Gastrocnemius medialis (tissue), 4 donors: Measurements from ENCODE around the gene PRRG4. TPM values are rescaled to one million over a fixed set of nuclear protein-coding genes. Genes with fewer than 3 reads are reported as not detected.

Experiments
- ATAC-seq, 2 donors: fragments of 150-250 bp; one replicate each; pipeline ENCODE4 v1.9.1; 2016
- DNase-seq, 2 donors: peaks; one replicate each; pipeline ENCODE4 v3.0.0-alpha.2; 2019
- H3K27ac ChIP-seq, 4 donors: fragments of 200-600 bp; sonication (generic); 1 replicate in 1 of 4; 2 replicates in 3 of 4; pipeline ENCODE4 v1.5.1; 2016 to 2018; ENCODE audit warnings: mild to moderate bottlenecking in 2 of 4, moderate library complexity in 1 of 4
- H3K27me3 ChIP-seq, 3 donors: fragments of 200-600 bp; sonication (generic) in 2 of 3; 1 replicate in 1 of 3; 2 replicates in 2 of 3; pipeline versions ENCODE4 v1.5.1 to v1.6.0; 2016 to 2019; ENCODE audit warnings: mild to moderate bottlenecking in 1 of 3, moderate library complexity in 1 of 3
- H3K36me3 ChIP-seq, 2 donors: fragments of 200-600 bp; sonication (generic) in 1 of 2; one replicate each; pipeline ENCODE4 v1.5.1; 2017 to 2018
- H3K4me1 ChIP-seq, 2 donors: fragments of 200-600 bp; sonication (generic) in 1 of 2; one replicate each; pipeline ENCODE4 v1.5.1; 2016 to 2017; ENCODE audit warnings: mild to moderate bottlenecking in 2 of 2
- H3K4me3 ChIP-seq, 4 donors: fragments of 200-600 bp; sonication (generic) in 3 of 4; 1 replicate in 1 of 4; 2 replicates in 3 of 4; pipeline ENCODE4 v1.5.1; 2016 to 2019; ENCODE audit warnings: mild to moderate bottlenecking in 2 of 4
- H3K9me3 ChIP-seq, 3 donors: fragments of 200-600 bp; sonication (generic) in 2 of 3; 1 replicate in 1 of 3; 2 replicates in 2 of 3; pipeline ENCODE4 v1.5.1; 2016 to 2019
- POLR2A ChIP-seq, 2 donors: fragments of 450-650 bp; IDR thresholded peaks; one replicate each; pipeline ENCODE4 v1.6.1; 2017; ENCODE audit warnings: antibody characterized with exemption in 2 of 2, mild to moderate bottlenecking in 2 of 2, moderate library complexity in 2 of 2
- in situ Hi-C, 4 donors: fragments of 200-750 bp; cut with MboI; loops; one replicate each; pipeline versions ENCODE4 v1.15.0 to v1.8.0; 2017; ENCODE audit warnings: low sequenced_read_pairs in 4 of 4
- intact Hi-C: fragments of 100-400 bp; cut with DNase I; formaldehyde crosslinking; loops from one replicate; pipeline ENCODE4 v1.15.1; 2023; ENCODE audit warnings: low total_unique reads
- total RNA-seq, 4 donors: library from RNA; depleted of rRNA; stranded (reverse); fragments of >200 nt; gene quantifications; one replicate each; pipeline versions ENCODE4 v1.1.0 to v1.2.3, GENCODE V29; 2016
- TF ChIP-seq, protein P1 (sequence below), 5 experiments: fragments of 450-650 bp in 3 of 5; fragments of 200-600 bp in 2 of 5; sonication (generic) in 2 of 5; IDR thresholded peaks in 4 of 5; conservative IDR thresholded peaks in 1 of 5; 1 replicate in 4 of 5; 2 replicates in 1 of 5; pipeline ENCODE4 v1.5.1; 2016 to 2019; ENCODE audit warnings: antibody characterized with exemption in 5 of 5, mild to moderate bottlenecking in 3 of 5, moderate library complexity in 3 of 5

Gene PRRG4
- total RNA-seq, 4 donors from 2014 or later = 0.46 to 1.8 (median 0.75) TPM

DNA sequence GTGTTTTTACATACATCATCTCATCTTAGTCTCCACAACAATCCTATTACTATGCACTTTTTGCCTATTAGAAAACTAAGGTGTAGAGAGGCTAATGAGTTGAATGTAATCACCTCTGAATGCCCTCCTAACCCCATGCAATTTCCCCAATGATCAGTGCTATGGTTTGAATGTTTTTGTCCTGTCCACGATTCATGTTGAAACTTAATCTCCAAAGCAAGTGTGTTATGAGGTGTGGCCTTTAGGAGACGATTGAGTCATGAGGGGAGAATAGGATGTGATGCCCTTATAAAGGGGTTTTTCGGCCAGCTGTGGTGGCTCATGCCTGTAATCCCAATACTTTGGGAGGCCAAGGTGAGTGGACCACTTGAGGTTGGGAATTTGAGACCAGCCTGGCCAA is 33.3 kb upstream of the PRRG4 start:
- ATAC-seq = no peak
- intact Hi-C loops = no loop called here
- H3K4me1 ChIP-seq = peaks cover 0 to 3% of the 10 kb centered on the region in 2 donors

DNA sequence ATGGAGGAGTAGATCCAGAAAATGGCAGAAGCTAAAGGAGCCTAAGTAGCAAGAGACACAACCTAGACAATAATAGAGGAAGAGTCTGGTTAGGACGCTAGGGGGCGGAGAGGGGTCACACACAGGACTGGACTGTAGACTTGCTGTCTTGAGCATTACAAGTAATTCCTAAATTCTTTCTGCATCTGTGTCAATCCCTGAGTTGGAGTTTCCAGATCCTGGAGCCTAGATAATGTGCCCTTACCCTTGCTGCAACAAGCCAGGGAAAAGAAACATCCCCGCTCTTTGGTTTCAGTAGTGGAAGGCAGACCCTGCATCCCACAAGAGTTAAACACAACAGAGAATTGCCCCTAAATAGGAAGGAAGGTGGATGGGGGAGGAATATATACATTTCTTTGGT is 20.4 kb upstream of the PRRG4 start:
- H3K4me3 ChIP-seq = no peak overlapping the region
- H3K4me1 ChIP-seq = no peaks in the 10 kb centered on the region
- no peaks in the 10 kb centered on the region for H3K9me3 ChIP-seq
- peak; percentile 8 to 18 for DNase-seq
- H3K36me3 ChIP-seq = no peaks in the 10 kb centered on the region
- ATAC-seq = no peak
- no peaks in the 10 kb centered on the region for H3K27me3 ChIP-seq
- intact Hi-C loops = loop anchor here (1.0 kb wide), 1 partner anchor 84 kb away; no protein-coding TSS in a partner anchor
- in situ Hi-C loops = no loop called here
- no peak overlapping the region for H3K27ac ChIP-seq
- TF ChIP-seq POLR2A (IDR thresholded peaks at IDR 0.05) = no peak
- TF ChIP-seq, protein P1, sequence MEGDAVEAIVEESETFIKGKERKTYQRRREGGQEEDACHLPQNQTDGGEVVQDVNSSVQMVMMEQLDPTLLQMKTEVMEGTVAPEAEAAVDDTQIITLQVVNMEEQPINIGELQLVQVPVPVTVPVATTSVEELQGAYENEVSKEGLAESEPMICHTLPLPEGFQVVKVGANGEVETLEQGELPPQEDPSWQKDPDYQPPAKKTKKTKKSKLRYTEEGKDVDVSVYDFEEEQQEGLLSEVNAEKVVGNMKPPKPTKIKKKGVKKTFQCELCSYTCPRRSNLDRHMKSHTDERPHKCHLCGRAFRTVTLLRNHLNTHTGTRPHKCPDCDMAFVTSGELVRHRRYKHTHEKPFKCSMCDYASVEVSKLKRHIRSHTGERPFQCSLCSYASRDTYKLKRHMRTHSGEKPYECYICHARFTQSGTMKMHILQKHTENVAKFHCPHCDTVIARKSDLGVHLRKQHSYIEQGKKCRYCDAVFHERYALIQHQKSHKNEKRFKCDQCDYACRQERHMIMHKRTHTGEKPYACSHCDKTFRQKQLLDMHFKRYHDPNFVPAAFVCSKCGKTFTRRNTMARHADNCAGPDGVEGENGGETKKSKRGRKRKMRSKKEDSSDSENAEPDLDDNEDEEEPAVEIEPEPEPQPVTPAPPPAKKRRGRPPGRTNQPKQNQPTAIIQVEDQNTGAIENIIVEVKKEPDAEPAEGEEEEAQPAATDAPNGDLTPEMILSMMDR (IDR thresholded peaks at IDR 0.05 in 4 of 5, conservative IDR thresholded peaks at IDR 0.05 in 1 of 5) = peak in 3 of 5 experiments; percentile 32 to 46 (median 40)

More for the DNA sequence above, 33.3 kb upstream of the PRRG4 start:
- in situ Hi-C loops = loop anchor here in 2 of 4 donors (10.0 to 25.0 kb wide), 2 partner anchors 472 to 484 kb away; no protein-coding TSS in a partner anchor
- Histone ChIP-seq H3K9me3 (no peaks in the 10 kb centered on the region), H3K27ac (no peak overlapping the region), H3K36me3 (no peaks in the 10 kb centered on the region), H3K27me3 (no peaks in the 10 kb centered on the region), H3K4me3 (no peak overlapping the region)
- DNase-seq = no peak
- no peak for TF ChIP-seq POLR2A (IDR thresholded peaks at IDR 0.05)
- TF ChIP-seq, protein P1 (IDR thresholded peaks at IDR 0.05 in 4 of 5, conservative IDR thresholded peaks at IDR 0.05 in 1 of 5) = no peak

GRCh38 chr11:32817181-32817851 is 12.4 kb upstream of the PRRG4 start:
- H3K9me3 ChIP-seq = no peaks in the 10 kb centered on the region
- intact Hi-C loops (no loop called here), in situ Hi-C loops (no loop called here)
- no peak overlapping the region for H3K4me3 ChIP-seq
- H3K4me1 ChIP-seq = no peaks in the 10 kb centered on the region
- H3K27me3 ChIP-seq = no peaks in the 10 kb centered on the region
- ATAC-seq (no peak), DNase-seq (no peak)
- TF ChIP-seq, protein P1 (IDR thresholded peaks at IDR 0.05 in 4 of 5, conservative IDR thresholded peaks at IDR 0.05 in 1 of 5) = no peak
- TF ChIP-seq POLR2A (IDR thresholded peaks at IDR 0.05) = no peak
- H3K36me3 ChIP-seq = no peaks in the 10 kb centered on the region
- H3K27ac ChIP-seq = no peak overlapping the region

- no peak for ATAC-seq
- Histone ChIP-seq H3K27me3 (no peaks in the 10 kb centered on the region), H3K4me1 (no peaks in the 10 kb centered on the region), H3K36me3 (no peaks in the 10 kb centered on the region), H3K27ac (no peak overlapping the region), H3K9me3 (no peaks in the 10 kb centered on the region), H3K4me3 (no peak overlapping the region)
- in situ Hi-C loops = no loop called here
- no peak for TF ChIP-seq POLR2A (IDR thresholded peaks at IDR 0.05)
- TF ChIP-seq, protein P1 (IDR thresholded peaks at IDR 0.05 in 4 of 5, conservative IDR thresholded peaks at IDR 0.05 in 1 of 5) = no peak
- intact Hi-C loops = no loop called here
- no peak for DNase-seq
Measured at GRCh38 chr11:32817852-32818183, 11.9 kb upstream of the PRRG4 start.

DNA sequence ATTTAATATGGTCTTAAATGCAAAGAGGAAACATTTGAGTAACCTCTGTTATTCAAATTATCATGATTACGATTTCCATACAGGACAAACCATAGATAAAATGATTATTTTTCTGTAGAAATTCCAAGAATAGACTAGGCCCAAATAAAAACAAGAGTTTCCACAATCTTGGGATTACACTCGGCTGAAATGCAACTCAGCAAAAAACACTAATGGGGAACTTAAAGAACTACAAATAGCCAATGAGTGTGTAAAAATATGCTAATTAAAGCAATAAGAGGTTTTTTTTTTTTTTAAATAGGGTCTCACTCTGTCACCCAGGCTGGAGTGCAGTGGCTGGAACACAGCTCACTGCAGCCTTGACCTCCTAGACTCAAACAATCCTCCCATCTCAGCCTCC is 10.5 kb upstream of the PRRG4 start:
- intact Hi-C loops (no loop called here), in situ Hi-C loops (no loop called here)
- H3K27ac ChIP-seq = no peak overlapping the region
- DNase-seq (no peak), ATAC-seq (no peak)
- no peaks in the 10 kb centered on the region for H3K36me3 ChIP-seq
- TF ChIP-seq, protein P1 (IDR thresholded peaks at IDR 0.05 in 4 of 5, conservative IDR thresholded peaks at IDR 0.05 in 1 of 5) = no peak
- no peak for TF ChIP-seq POLR2A (IDR thresholded peaks at IDR 0.05)
- H3K27me3 ChIP-seq = no peaks in the 10 kb centered on the region
- no peaks in the 10 kb centered on the region for H3K9me3 ChIP-seq
- H3K4me3 ChIP-seq = no peak overlapping the region
- no peaks in the 10 kb centered on the region for H3K4me1 ChIP-seq
